Panc1 (cell line): ENCODE measurements around the gene SLC39A8. TPM values are rescaled to one million over a fixed set of nuclear protein-coding genes. Genes with fewer than 3 reads are reported as not detected.

ENCODE experiments used
- ATAC-seq: fragments of 200-7000 bp; cut with Tn5 transposase; 2 replicates; pipeline ENCODE4 v1.9.1; 2020; ENCODE audit warnings: mild to moderate bottlenecking, moderate library complexity
- BruUV-seq: library from RNA; stranded (reverse); fragments of 400-500 nt; replicated peaks from 2 replicates; lab custom pipeline; 2021; lab: Mats Ljungman, UMichigan
- CTCF ChIA-PET: fragments of 300-600 bp; sonication (Branson Sonifier 250); formaldehyde crosslinking; loops from one replicate; lab custom pipeline; 2022; ENCODE audit warnings: antibody characterized with exemption; lab: Charles Lee
- POLR2A ChIA-PET: fragments of 300-600 bp; sonication (Branson Sonifier 250); formaldehyde crosslinking; loops from one replicate; lab custom pipeline; 2022; ENCODE audit warnings: antibody characterized with exemption; lab: Charles Lee
- DNase-seq: peaks from one replicate; pipeline ENCODE4 v3.0.0-alpha.2; 2010; ENCODE audit warnings: low read depth, low spot score
- H3K27ac ChIP-seq: 2 replicates; pipeline ENCODE4 v1.5.1; 2011; ENCODE audit warnings: mild to moderate bottlenecking, low read length, inconsistent platforms
- H3K27me3 ChIP-seq: fragments of 200-500 bp; sonication (Bioruptor generic); 2 replicates; pipeline ENCODE4 v1.6.0; 2014; ENCODE audit warnings: low read length, inconsistent platforms; ENCODE audit not compliant: control insufficient read depth, insufficient read depth
- H3K36me3 ChIP-seq: fragments of 200-500 bp; sonication (Bioruptor generic); 2 replicates; pipeline ENCODE4 v1.5.1; 2014; ENCODE audit warnings: inconsistent platforms, mild to moderate bottlenecking, low read length, moderate library complexity; ENCODE audit not compliant: control insufficient read depth, insufficient read depth
- H3K4me1 ChIP-seq: 2 replicates; pipeline ENCODE4 v1.5.1; 2011; ENCODE audit warnings: inconsistent platforms, mild to moderate bottlenecking, low read length, moderate library complexity; ENCODE audit not compliant: control insufficient read depth, insufficient read depth
- H3K4me3 ChIP-seq, 2 experiments: 2 replicates each; pipeline ENCODE4 v1.5.1; 2011 to 2012; ENCODE audit warnings: low read depth in 2 of 2, low read length in 2 of 2, mild to moderate bottlenecking in 2 of 2, inconsistent platforms in 1 of 2, moderate library complexity in 1 of 2
- H3K9me3 ChIP-seq: fragments of 200-500 bp; sonication (Bioruptor generic); 2 replicates; pipeline ENCODE4 v1.5.1; 2014; ENCODE audit warnings: low read depth, mild to moderate bottlenecking, inconsistent platforms, low read length, moderate library complexity; ENCODE audit not compliant: control insufficient read depth, insufficient read depth
- POLR2AphosphoS5 ChIP-seq: IDR thresholded peaks from 2 replicates; pipeline ENCODE4 v1.6.1; 2012; ENCODE audit warnings: mild to moderate bottlenecking, low read depth, low read length, moderate library complexity
- SIN3A ChIP-seq: IDR thresholded peaks from 2 replicates; pipeline ENCODE4 v1.6.1; 2012; ENCODE audit warnings: low read depth, mild to moderate bottlenecking, low read length, moderate library complexity, borderline replicate concordance; ENCODE audit not compliant: insufficient read depth
- TCF7L2 ChIP-seq: IDR thresholded peaks from 2 replicates; pipeline ENCODE4 v1.6.1; 2011; ENCODE audit warnings: mild to moderate bottlenecking, low read depth, low read length, inconsistent platforms
- in situ Hi-C: cut with HindIII; loops from 2 replicates; pipeline ENCODE4 v1.10.0; 2016; ENCODE audit warnings: low sequenced_read_pairs, low pct_unique_long_range_greater_than_20kb
- intact Hi-C: fragments of 100-400 bp; cut with micrococcal nuclease; formaldehyde crosslinking; loops from one replicate; pipeline ENCODE4 v1.10.0; 2022; ENCODE audit not compliant: unreplicated experiment
- total RNA-seq: library from RNA; stranded (reverse); gene quantifications from one replicate; pipeline ENCODE4 v1.2.1, GENCODE V29; 2021; ENCODE audit not compliant: unreplicated experiment
- TF ChIP-seq, protein P1 (sequence below), 2 experiments: IDR thresholded peaks; 2 replicates each; pipeline ENCODE4 v1.6.1; 2011 to 2012; ENCODE audit warnings: low read depth in 2 of 2, control low read depth in 1 of 2, low read length in 1 of 2, mild to moderate bottlenecking in 1 of 2, moderate library complexity in 1 of 2; ENCODE audit not compliant: insufficient read depth in 1 of 2
- TF ChIP-seq, protein P2 (sequence below): fragments of 450-650 bp; IDR thresholded peaks from 2 replicates; pipeline ENCODE4 v1.5.1; 2017; ENCODE audit warnings: mild to moderate bottlenecking

SLC39A8 gene
- total RNA-seq, 1 experiment from 2014 or later: 1.4 TPM

DNA sequence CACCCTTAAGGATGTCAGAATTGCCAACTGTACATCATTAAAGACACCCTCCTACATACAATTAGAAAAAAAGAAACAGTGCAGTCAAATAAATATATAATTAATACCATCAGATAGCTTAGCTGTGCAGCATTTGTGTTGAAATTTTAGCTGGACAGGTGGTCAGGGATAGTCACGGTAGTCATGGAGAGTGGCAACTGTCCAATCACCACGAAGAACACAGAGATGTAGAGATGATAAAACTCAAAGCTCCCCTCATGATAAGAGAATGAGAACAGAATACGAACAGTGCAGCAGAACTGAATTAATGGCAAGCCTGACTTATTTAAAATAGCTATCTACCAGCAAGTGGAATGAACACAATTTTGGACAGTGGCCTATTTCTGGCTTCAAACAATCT is 27.2 kb downstream of the SLC39A8 start:
- no peak overlapping the region for H3K4me3 ChIP-seq
- H3K27me3 ChIP-seq: no peaks in the 10 kb centered on the region
- H3K4me1 ChIP-seq: no peaks in the 10 kb centered on the region
- no peak overlapping the region for H3K27ac ChIP-seq
- ChIA-PET POLR2A (no interaction called here), CTCF (no interaction called here)
- no TSS peak for BruUV-seq
- in situ Hi-C loops (no loop called here), intact Hi-C loops (no loop called here)
- TF ChIP-seq TCF7L2 (no peak), SIN3A (no peak), POLR2AphosphoS5 (no peak)
- TF ChIP-seq, protein P1, sequence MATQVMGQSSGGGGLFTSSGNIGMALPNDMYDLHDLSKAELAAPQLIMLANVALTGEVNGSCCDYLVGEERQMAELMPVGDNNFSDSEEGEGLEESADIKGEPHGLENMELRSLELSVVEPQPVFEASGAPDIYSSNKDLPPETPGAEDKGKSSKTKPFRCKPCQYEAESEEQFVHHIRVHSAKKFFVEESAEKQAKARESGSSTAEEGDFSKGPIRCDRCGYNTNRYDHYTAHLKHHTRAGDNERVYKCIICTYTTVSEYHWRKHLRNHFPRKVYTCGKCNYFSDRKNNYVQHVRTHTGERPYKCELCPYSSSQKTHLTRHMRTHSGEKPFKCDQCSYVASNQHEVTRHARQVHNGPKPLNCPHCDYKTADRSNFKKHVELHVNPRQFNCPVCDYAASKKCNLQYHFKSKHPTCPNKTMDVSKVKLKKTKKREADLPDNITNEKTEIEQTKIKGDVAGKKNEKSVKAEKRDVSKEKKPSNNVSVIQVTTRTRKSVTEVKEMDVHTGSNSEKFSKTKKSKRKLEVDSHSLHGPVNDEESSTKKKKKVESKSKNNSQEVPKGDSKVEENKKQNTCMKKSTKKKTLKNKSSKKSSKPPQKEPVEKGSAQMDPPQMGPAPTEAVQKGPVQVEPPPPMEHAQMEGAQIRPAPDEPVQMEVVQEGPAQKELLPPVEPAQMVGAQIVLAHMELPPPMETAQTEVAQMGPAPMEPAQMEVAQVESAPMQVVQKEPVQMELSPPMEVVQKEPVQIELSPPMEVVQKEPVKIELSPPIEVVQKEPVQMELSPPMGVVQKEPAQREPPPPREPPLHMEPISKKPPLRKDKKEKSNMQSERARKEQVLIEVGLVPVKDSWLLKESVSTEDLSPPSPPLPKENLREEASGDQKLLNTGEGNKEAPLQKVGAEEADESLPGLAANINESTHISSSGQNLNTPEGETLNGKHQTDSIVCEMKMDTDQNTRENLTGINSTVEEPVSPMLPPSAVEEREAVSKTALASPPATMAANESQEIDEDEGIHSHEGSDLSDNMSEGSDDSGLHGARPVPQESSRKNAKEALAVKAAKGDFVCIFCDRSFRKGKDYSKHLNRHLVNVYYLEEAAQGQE (IDR thresholded peaks at IDR 0.05; ENCODE audit: insufficient read depth in 1 of 2, low read depth in 2 of 2, low read length in 1 of 2): no peak
- TF ChIP-seq, protein P2, sequence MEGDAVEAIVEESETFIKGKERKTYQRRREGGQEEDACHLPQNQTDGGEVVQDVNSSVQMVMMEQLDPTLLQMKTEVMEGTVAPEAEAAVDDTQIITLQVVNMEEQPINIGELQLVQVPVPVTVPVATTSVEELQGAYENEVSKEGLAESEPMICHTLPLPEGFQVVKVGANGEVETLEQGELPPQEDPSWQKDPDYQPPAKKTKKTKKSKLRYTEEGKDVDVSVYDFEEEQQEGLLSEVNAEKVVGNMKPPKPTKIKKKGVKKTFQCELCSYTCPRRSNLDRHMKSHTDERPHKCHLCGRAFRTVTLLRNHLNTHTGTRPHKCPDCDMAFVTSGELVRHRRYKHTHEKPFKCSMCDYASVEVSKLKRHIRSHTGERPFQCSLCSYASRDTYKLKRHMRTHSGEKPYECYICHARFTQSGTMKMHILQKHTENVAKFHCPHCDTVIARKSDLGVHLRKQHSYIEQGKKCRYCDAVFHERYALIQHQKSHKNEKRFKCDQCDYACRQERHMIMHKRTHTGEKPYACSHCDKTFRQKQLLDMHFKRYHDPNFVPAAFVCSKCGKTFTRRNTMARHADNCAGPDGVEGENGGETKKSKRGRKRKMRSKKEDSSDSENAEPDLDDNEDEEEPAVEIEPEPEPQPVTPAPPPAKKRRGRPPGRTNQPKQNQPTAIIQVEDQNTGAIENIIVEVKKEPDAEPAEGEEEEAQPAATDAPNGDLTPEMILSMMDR: no peak
- H3K36me3 ChIP-seq: no peaks in the 10 kb centered on the region
- ATAC-seq: no peak
- no peak for DNase-seq
- no peaks in the 10 kb centered on the region for H3K9me3 ChIP-seq

DNA sequence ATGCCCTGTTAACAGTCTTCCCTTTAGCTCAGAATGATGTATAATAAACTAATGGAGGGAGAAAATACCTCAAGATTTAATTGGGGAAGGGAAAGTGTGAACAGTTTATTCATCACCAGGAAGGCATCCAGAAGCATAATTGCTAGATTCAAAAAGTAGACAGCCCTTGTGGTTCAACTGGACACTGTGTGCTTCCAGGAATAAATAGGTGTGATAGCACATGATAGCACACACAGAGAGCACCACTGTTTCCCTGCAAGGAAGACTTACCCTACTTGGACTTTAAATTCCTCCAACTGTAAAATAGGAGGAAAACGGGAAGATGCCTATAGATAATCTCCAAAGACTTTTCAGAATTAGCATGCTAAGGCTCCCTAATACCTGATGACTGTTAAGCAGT is 27.8 kb downstream of the SLC39A8 start:
- H3K27ac ChIP-seq: no peak overlapping the region
- CTCF ChIA-PET: no interaction called here
- no peak for DNase-seq
- no peak for TF ChIP-seq POLR2AphosphoS5
- TF ChIP-seq TCF7L2: no peak
- no peaks in the 10 kb centered on the region for H3K4me1 ChIP-seq
- no peak overlapping the region for H3K4me3 ChIP-seq
- ATAC-seq: no peak
- POLR2A ChIA-PET: no interaction called here
- no peaks in the 10 kb centered on the region for H3K27me3 ChIP-seq
- H3K9me3 ChIP-seq: no peaks in the 10 kb centered on the region
- no TSS peak for BruUV-seq
- intact Hi-C loops: no loop called here
- no peaks in the 10 kb centered on the region for H3K36me3 ChIP-seq
- in situ Hi-C loops: no loop called here

DNA sequence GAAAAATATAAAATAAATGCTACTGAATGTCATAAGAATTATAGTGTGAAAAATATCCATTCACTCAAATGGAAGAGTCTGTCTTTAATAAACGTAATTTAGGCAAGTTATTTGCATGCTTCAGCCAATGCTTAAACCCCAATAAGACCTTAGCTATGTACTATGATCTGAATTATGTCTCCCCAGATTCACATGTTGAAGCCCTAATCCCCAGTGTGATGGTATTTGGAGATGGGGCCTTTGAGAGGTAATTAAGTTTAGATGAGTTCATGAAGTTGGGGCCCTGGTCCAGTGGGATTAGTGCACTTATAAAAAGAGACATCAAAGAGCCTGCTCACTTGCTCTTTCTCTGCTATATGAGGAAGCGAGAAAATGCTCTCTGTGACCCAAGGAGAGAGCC is 28.7 kb downstream of the SLC39A8 start:
- POLR2A ChIA-PET: no interaction called here
- TF ChIP-seq, protein P1 (IDR thresholded peaks at IDR 0.05; ENCODE audit: insufficient read depth in 1 of 2, low read depth in 2 of 2, low read length in 1 of 2): no peak
- TF ChIP-seq SIN3A (no peak), TCF7L2 (no peak), POLR2AphosphoS5 (no peak)
- TF ChIP-seq, protein P2: no peak
- no peaks in the 10 kb centered on the region for H3K36me3 ChIP-seq
- CTCF ChIA-PET: no interaction called here
- no peaks in the 10 kb centered on the region for H3K27me3 ChIP-seq
- no peak overlapping the region for H3K4me3 ChIP-seq
- BruUV-seq: no TSS peak
- H3K9me3 ChIP-seq: no peaks in the 10 kb centered on the region
- DNase-seq (no peak), ATAC-seq (no peak)
- intact Hi-C loops: no loop called here
- in situ Hi-C loops: no loop called here
- H3K4me1 ChIP-seq: no peaks in the 10 kb centered on the region
- no peak overlapping the region for H3K27ac ChIP-seq
